Measurements from ENCODE around the gene POMGNT1. TPM values are rescaled to one million over a fixed set of nuclear protein-coding genes. Genes with fewer than 3 reads are reported as not detected.

Gene POMGNT1
- total and polyA plus RNA-seq, 2 experiments from 2014 or later, result 52.3 to 60.4 TPM

- DNase-seq (ENCODE audit: low spot score), result no peak
- H3K4me1 ChIP-seq (ENCODE audit: insufficient read depth), result no peaks in the 10 kb centered on the region
- peak overlapping the region; percentile 77 for H3K4me2 ChIP-seq
- peak overlapping the region; percentile 56 for H2AFZ ChIP-seq
- no peaks in the 10 kb centered on the region for H3K36me3 ChIP-seq (replicated peaks; ENCODE audit: insufficient read depth, low read depth)
- no peaks in the 10 kb centered on the region for H3K27me3 ChIP-seq
- peak overlapping the region; percentile 4 for H3K4me3 ChIP-seq
- no peaks in the 10 kb centered on the region for H3K9me3 ChIP-seq (ENCODE audit: low read depth)
- no peak overlapping the region for H3K27ac ChIP-seq
- H3K79me2 ChIP-seq, result no peaks in the 10 kb centered on the region
- no peak for TF ChIP-seq CTCF (IDR thresholded peaks at IDR 0.05; ENCODE audit: poor library complexity)
- TF ChIP-seq EZH2 (IDR thresholded peaks at IDR 0.05; ENCODE audit: borderline replicate concordance), result no peak
- no peak for TF ChIP-seq EZH2phosphoT487 (IDR thresholded peaks at IDR 0.05; ENCODE audit: low read depth, severe bottlenecking, unreplicated experiment)
- H3K9me2 ChIP-seq (replicated peaks; ENCODE audit: insufficient read depth), result no peaks in the 10 kb centered on the region
- no peaks in the 10 kb centered on the region for H4K20me1 ChIP-seq (ENCODE audit: insufficient read depth, poor library complexity, severe bottlenecking)
- WGBS (ENCODE audit: low lambda C conversion rate, missing lambda C conversion rate), result 57% methylated on average over 47 of the region's 47 CpGs
Measured at GRCh38 chr1:46166521-46167462, 31.4 kb downstream of the POMGNT1 start.

- Histone ChIP-seq H3K9me2 (replicated peaks; ENCODE audit: insufficient read depth) (no peaks in the 10 kb centered on the region), H3K4me1 (ENCODE audit: insufficient read depth) (no peaks in the 10 kb centered on the region), H3K9me3 (ENCODE audit: low read depth) (no peaks in the 10 kb centered on the region), H3K4me3 (no peak overlapping the region), H3K36me3 (replicated peaks; ENCODE audit: insufficient read depth, low read depth) (no peaks in the 10 kb centered on the region), H4K20me1 (ENCODE audit: insufficient read depth, poor library complexity, severe bottlenecking) (no peaks in the 10 kb centered on the region), H3K79me2 (no peaks in the 10 kb centered on the region), H2AFZ (no peak overlapping the region), H3K27me3 (no peaks in the 10 kb centered on the region), H3K4me2 (no peak overlapping the region), H3K27ac (no peak overlapping the region)
- 100% methylated on average over 1 of the region's 1 CpG for WGBS (ENCODE audit: low lambda C conversion rate, missing lambda C conversion rate)
- no peak for DNase-seq (ENCODE audit: low spot score)
- TF ChIP-seq EZH2phosphoT487 (IDR thresholded peaks at IDR 0.05; ENCODE audit: low read depth, severe bottlenecking, unreplicated experiment), result no peak
- no peak for TF ChIP-seq EZH2 (IDR thresholded peaks at IDR 0.05; ENCODE audit: borderline replicate concordance)
- no peak for TF ChIP-seq CTCF (IDR thresholded peaks at IDR 0.05; ENCODE audit: poor library complexity)
Measured at GRCh38 chr1:46160212-46160611, 38.0 kb downstream of the POMGNT1 start.

- 72% methylated on average over 3 of the region's 3 CpGs for WGBS (ENCODE audit: low lambda C conversion rate, missing lambda C conversion rate)
Measured at GRCh38 chr1:46159516-46159915, 38.7 kb downstream of the POMGNT1 start.

More at GRCh38 chr1:46159516-46159915, 38.7 kb downstream of the POMGNT1 start:
- TF ChIP-seq CTCF (IDR thresholded peaks at IDR 0.05; ENCODE audit: poor library complexity) (no peak), EZH2 (IDR thresholded peaks at IDR 0.05; ENCODE audit: borderline replicate concordance) (no peak), EZH2phosphoT487 (IDR thresholded peaks at IDR 0.05; ENCODE audit: low read depth, severe bottlenecking, unreplicated experiment) (no peak)
- H3K27me3 ChIP-seq, result no peaks in the 10 kb centered on the region
- no peaks in the 10 kb centered on the region for H3K36me3 ChIP-seq (replicated peaks; ENCODE audit: insufficient read depth, low read depth)
- no peak overlapping the region for H3K4me3 ChIP-seq
- H3K4me1 ChIP-seq (ENCODE audit: insufficient read depth), result no peaks in the 10 kb centered on the region
- no peaks in the 10 kb centered on the region for H3K9me2 ChIP-seq (replicated peaks; ENCODE audit: insufficient read depth)
- H3K4me2 ChIP-seq, result no peak overlapping the region
- DNase-seq (ENCODE audit: low spot score), result no peak
- H3K27ac ChIP-seq, result no peak overlapping the region
- no peak overlapping the region for H2AFZ ChIP-seq
- H4K20me1 ChIP-seq (ENCODE audit: insufficient read depth, poor library complexity, severe bottlenecking), result no peaks in the 10 kb centered on the region
- no peaks in the 10 kb centered on the region for H3K9me3 ChIP-seq (ENCODE audit: low read depth)
- no peaks in the 10 kb centered on the region for H3K79me2 ChIP-seq
